Activated CD4-positive, alpha-beta T cell treated with anti-CD3 and anti-CD28 coated beads for 36 hours (primary cell): ENCODE results near the gene CCNF. TPM values are rescaled to one million over a fixed set of nuclear protein-coding genes. Genes with fewer than 3 reads are reported as not detected.

Experiments
- microRNA-seq: library from miRNA; unstranded; fragments of <30 nt; microRNA quantifications from one replicate; pipeline ENCODE4 v1.2.0, GENCODE V29; 2021; ENCODE audit warnings: borderline replicate concordance
- total RNA-seq, 2 experiments: library from RNA; stranded (reverse); gene quantifications; one replicate each; pipeline ENCODE4 v1.2.3, GENCODE V29; 2021

CCNF gene
- total RNA-seq, 2 experiments from 2014 or later, result 52.2 to 53.4 TPM

Small RNA genes within 50 kb of the gene (microRNA-seq; reads per million reads assigned to microRNA genes)
- gene MIR6767, result not detected
- gene MIR6768, result not detected

Other genes starting within 250 kb of the CCNF start
- 1 to 10 TPM in 1 of 2 experiments, under 1 TPM in 1; 0.98 to 1.3 TPM for gene CASKIN1, start 232.8 kb upstream of the CCNF start, total RNA-seq
- 10 to 100 TPM; 61.3 to 76.1 TPM for gene MLST8, start 224.0 kb upstream of the CCNF start, total RNA-seq
- 1 to 10 TPM; 8.0 to 8.8 TPM for gene BRICD5, start 218.6 kb upstream of the CCNF start, total RNA-seq
- gene PGP, start 214.6 kb upstream of the CCNF start, total RNA-seq, result 10 to 100 TPM; 11.5 to 15.0 TPM
- 10 to 100 TPM; 18.0 to 18.6 TPM for gene E4F1, start 205.9 kb upstream of the CCNF start, total RNA-seq
- gene DNASE1L2, start 193.0 kb upstream of the CCNF start, total RNA-seq, result under 1 TPM; 0.51 to 0.55 TPM
- gene ECI1, start 177.9 kb upstream of the CCNF start, total RNA-seq, result 10 to 100 TPM; 23.0 to 41.0 TPM
- 100 to 1,000 TPM; 327 to 445 TPM for gene RNPS1, start 161.3 kb upstream of the CCNF start, total RNA-seq
- gene ABCA3, start 88.7 kb upstream of the CCNF start, total RNA-seq, result 1 to 10 TPM; 6.0 to 7.2 TPM
- 10 to 100 TPM; 21.0 to 23.1 TPM for gene TEDC2, start 30.7 kb downstream of the CCNF start, total RNA-seq
- not detected for gene NTN3, start 41.9 kb downstream of the CCNF start, total RNA-seq
- 10 to 100 TPM; 10.4 to 12.7 TPM for gene TBC1D24, start 45.7 kb downstream of the CCNF start, total RNA-seq
- 100 to 1,000 TPM in 1 of 2 experiments, 10 to 100 TPM in 1; 91.7 to 130 TPM for gene ATP6V0C, start 84.5 kb downstream of the CCNF start, total RNA-seq
- gene AMDHD2, start 90.9 kb downstream of the CCNF start, total RNA-seq, result 10 to 100 TPM; 20.9 to 31.6 TPM
- gene CEMP1, start 102.0 kb downstream of the CCNF start, total RNA-seq, result not detected
- 10 to 100 TPM; 30.4 to 34.5 TPM for gene PDPK1, start 108.6 kb downstream of the CCNF start, total RNA-seq